Common myeloid progenitor, CD34-positive (primary cell): Measurements from ENCODE around the gene MTCH1.
"Not testable (repeated sequence)": the region's sequence is repeated elsewhere in the genome, so short reads cannot be mapped to it uniquely, and the experiment has no call there.

Experiments
- CTCF ChIA-PET: fragments of 350-600 bp; sonication (Branson Sonifier 250); formaldehyde crosslinking; loops from one replicate; lab custom pipeline; 2021; ENCODE audit warnings: antibody characterized with exemption; lab: Charles Lee
- POLR2A ChIA-PET: fragments of 350-600 bp; sonication (Branson Sonifier 250); formaldehyde crosslinking; loops from one replicate; lab custom pipeline; 2021; ENCODE audit warnings: antibody characterized with exemption; lab: Charles Lee
- DNase-seq, 3 donors: peaks; one replicate each; pipeline versions ENCODE4 v3.0.0 to v3.0.0-alpha.2; 2013
- H3K27ac ChIP-seq, 2 experiments: 1 replicate in 1 of 2; 2 replicates in 1 of 2; pipeline ENCODE4 v1.7.0; 2013; ENCODE audit warnings: inconsistent platforms in 2 of 2, low read length in 2 of 2, mild to moderate bottlenecking in 2 of 2, low read depth in 1 of 2, moderate library complexity in 1 of 2; ENCODE audit not compliant: severe bottlenecking in 2 of 2, insufficient read depth in 1 of 2, poor library complexity in 1 of 2
- H3K27me3 ChIP-seq, 5 experiments: replicated peaks in 2 of 5; 1 replicate in 3 of 5; 2 replicates in 2 of 5; pipeline versions ENCODE4 v1.6.1 to v1.7.0; 2013; ENCODE audit warnings: low read length in 4 of 5, mild to moderate bottlenecking in 2 of 5, moderate library complexity in 2 of 5, inconsistent platforms in 1 of 5; ENCODE audit not compliant: insufficient read depth in 5 of 5, control insufficient read depth in 4 of 5
- H3K36me3 ChIP-seq, 4 experiments: 1 replicate in 2 of 4; 2 replicates in 2 of 4; pipeline versions ENCODE4 v1.6.1 to v1.7.0; 2013; ENCODE audit warnings: low read length in 3 of 4, control low read depth in 1 of 4, mild to moderate bottlenecking in 1 of 4; ENCODE audit not compliant: control insufficient read depth in 4 of 4, insufficient read depth in 4 of 4
- H3K4me1 ChIP-seq, 4 experiments: 1 replicate in 3 of 4; 2 replicates in 1 of 4; pipeline versions ENCODE4 v1.6.1 to v1.7.1; 2013; ENCODE audit warnings: low read length in 3 of 4, mild to moderate bottlenecking in 3 of 4, control low read depth in 1 of 4, inconsistent platforms in 1 of 4, moderate library complexity in 1 of 4; ENCODE audit not compliant: control insufficient read depth in 4 of 4, insufficient read depth in 4 of 4; ENCODE audit errors: control extremely low read depth in 1 of 4
- H3K4me3 ChIP-seq, 7 experiments: 1 replicate in 4 of 7; 2 replicates in 3 of 7; pipeline versions ENCODE4 v1.5.1 to v1.7.0; 2013; ENCODE audit warnings: mild to moderate bottlenecking in 7 of 7, low read length in 6 of 7, moderate library complexity in 6 of 7, inconsistent platforms in 2 of 7, low read depth in 2 of 7, control low read depth in 1 of 7; ENCODE audit not compliant: insufficient read depth in 4 of 7, control insufficient read depth in 1 of 7; ENCODE audit errors: extremely low read depth in 1 of 7
- H3K9me3 ChIP-seq, 5 experiments: 1 replicate in 4 of 5; 2 replicates in 1 of 5; pipeline versions ENCODE4 v1.6.1 to v1.7.1; 2013; ENCODE audit warnings: low read length in 4 of 5, mild to moderate bottlenecking in 2 of 5, inconsistent platforms in 1 of 5, low read depth in 1 of 5, moderate library complexity in 1 of 5; ENCODE audit not compliant: control insufficient read depth in 4 of 5, insufficient read depth in 2 of 5; ENCODE audit errors: control extremely low read depth in 1 of 5
- WGBS: methylation state at CpG from one replicate; pipeline ENCODE4 v1.1.5; 2013; ENCODE audit not compliant: insufficient coverage; 5-methylcytosine and 5-hydroxymethylcytosine counted together

MTCH1 gene

GRCh38 chr6:36942329-36942728, 43.7 kb downstream of the MTCH1 start:
- DNase-seq, CTCF ChIA-PET, H3K9me3 ChIP-seq, H3K36me3 ChIP-seq, H3K27ac ChIP-seq, H3K4me3 ChIP-seq, POLR2A ChIA-PET, H3K4me1 ChIP-seq: not testable (repeated sequence)
- peaks cover 0 to 21% (median 4%) of the 10 kb centered on the region in 5 experiments for H3K27me3 ChIP-seq
- WGBS = no CpG with 5 or more reads among the region's 2 CpGs

DNA sequence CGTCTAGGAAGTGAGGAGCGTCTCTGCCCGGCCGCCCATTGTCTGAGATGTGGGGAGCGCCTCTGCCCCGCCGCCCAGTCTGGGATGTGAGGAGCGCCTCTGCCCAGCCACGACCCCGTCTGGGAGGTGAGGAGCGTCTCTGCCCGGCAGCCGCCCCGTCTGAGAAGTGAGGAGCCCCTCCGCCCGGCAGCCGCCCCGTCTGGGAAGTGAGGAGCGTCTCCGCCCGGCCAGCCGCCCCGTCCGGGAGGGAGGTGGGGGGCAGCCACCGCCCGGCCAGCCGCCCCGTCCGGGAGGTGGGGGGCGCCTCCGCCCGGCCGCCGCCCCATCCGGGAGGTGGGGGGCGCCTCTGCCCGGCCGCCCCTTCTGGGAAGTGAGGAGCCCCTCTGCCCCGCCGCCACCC, 44.4 kb downstream of the MTCH1 start:
- CTCF ChIA-PET, DNase-seq: not testable (repeated sequence)

DNA sequence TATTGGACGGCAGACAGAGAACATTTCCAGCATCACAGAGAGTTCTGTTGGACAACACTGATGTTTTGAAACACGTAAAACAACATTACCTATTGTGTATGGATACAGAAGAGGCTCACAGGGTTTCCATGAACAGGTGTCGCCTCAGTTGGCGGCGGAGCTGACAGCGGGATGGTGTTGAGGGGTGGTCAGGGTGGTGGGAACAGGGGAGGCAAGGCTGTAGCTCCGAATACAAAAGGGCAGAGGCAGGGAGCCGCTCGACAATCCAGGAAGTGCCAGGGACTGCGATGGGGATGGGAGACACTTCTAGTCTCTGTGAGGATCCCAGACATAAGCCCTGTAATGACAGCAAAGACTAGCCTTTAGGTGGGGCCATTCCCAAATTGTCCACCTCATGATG, 46.0 kb downstream of the MTCH1 start:
- Histone ChIP-seq H3K4me3 (no peak overlapping the region), H3K27me3 (peaks cover 0 to 19% (median 4%) of the 10 kb centered on the region in 5 experiments), H3K27ac (no peak overlapping the region), H3K4me1 (no peaks in the 10 kb centered on the region), H3K9me3 (no peaks in the 10 kb centered on the region), H3K36me3 (no peaks in the 10 kb centered on the region)
- no peak for DNase-seq
- WGBS = 94% methylated on average over 10 of the region's 10 CpGs
- POLR2A ChIA-PET = no interaction called here
- CTCF ChIA-PET = no interaction called here

More for the DNA sequence above, 44.4 kb downstream of the MTCH1 start:
- WGBS = 98% methylated on average over 5 of the region's 40 CpGs
- H3K27ac ChIP-seq, POLR2A ChIA-PET, H3K4me3 ChIP-seq, H3K36me3 ChIP-seq, H3K9me3 ChIP-seq, H3K4me1 ChIP-seq: not testable (repeated sequence)
- H3K27me3 ChIP-seq = peaks cover 0 to 23% (median 4%) of the 10 kb centered on the region in 5 experiments

DNA sequence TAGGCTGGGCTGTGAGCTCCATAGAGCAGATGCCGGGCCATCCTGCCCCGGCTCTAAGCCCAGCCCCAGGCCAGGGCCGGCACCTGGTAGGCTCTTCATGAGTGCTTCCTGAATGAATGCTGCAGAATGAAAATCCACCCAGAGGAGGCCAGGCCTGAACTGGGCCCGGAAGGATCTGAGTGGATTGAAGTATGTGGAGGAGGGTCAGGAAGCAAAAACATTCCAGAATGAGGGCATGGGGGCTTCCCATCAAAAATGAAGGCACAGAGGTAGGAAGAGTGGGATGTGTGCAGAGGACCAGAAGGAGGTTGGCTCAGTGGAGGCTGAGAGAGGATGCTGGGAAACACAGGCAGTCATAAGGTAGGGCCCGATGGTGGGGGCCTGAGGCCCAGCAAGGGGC, 47.0 kb downstream of the MTCH1 start:
- H3K4me3 ChIP-seq, H3K36me3 ChIP-seq, CTCF ChIA-PET, H3K27ac ChIP-seq, POLR2A ChIA-PET, H3K4me1 ChIP-seq, H3K9me3 ChIP-seq, DNase-seq: not testable (repeated sequence)
- H3K27me3 ChIP-seq = peaks cover 0 to 19% (median 4%) of the 10 kb centered on the region in 5 experiments
- WGBS = 100% methylated on average over 2 of the region's 5 CpGs

GRCh38 chr6:36938536-36938935, 47.5 kb downstream of the MTCH1 start:
- Histone ChIP-seq H3K4me3 (no peak overlapping the region), H3K9me3 (no peaks in the 10 kb centered on the region), H3K27me3 (peaks cover 0 to 19% (median 4%) of the 10 kb centered on the region in 5 experiments), H3K4me1 (no peaks in the 10 kb centered on the region), H3K27ac (no peak overlapping the region), H3K36me3 (no peaks in the 10 kb centered on the region)
- ChIA-PET POLR2A (no interaction called here), CTCF (no interaction called here)
- WGBS = 100% methylated on average over 4 of the region's 4 CpGs
- no peak for DNase-seq

DNA sequence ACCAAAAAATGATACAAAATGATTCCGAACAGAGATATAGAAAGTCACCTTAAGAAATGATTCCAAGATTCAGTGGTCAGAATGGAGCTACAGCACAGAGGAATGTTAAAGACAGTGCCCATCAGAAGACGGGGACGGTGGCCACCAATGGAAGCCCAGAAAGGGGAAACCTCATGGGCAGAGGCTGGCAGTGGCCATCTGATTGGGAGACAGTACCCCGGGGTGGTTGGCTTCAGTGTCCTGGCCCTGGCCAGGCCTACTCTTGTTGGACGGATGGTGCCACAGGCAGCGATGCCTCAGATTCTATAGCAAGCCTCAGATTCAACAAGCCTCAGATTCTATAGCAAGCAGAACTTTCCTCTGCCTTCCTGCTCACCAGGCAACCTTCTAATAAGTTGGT, 48.1 kb downstream of the MTCH1 start:
- Histone ChIP-seq H3K27ac (no peak overlapping the region), H3K27me3 (peaks cover 0 to 19% (median 4%) of the 10 kb centered on the region in 5 experiments), H3K9me3 (no peaks in the 10 kb centered on the region), H3K4me3 (no peak overlapping the region), H3K36me3 (no peaks in the 10 kb centered on the region), H3K4me1 (no peaks in the 10 kb centered on the region)
- CTCF ChIA-PET = interaction anchor here (0.8 to 1.6 kb wide), 4 partner anchors 16 to 53 kb away, joined by 3 read pairs; partner anchors contain the start of gene PI16
- 100% methylated on average over 6 of the region's 6 CpGs for WGBS
- POLR2A ChIA-PET = no interaction called here
- DNase-seq = no peak

- Histone ChIP-seq H3K4me1 (no peaks in the 10 kb centered on the region), H3K4me3 (no peak overlapping the region), H3K9me3 (no peaks in the 10 kb centered on the region), H3K27ac (no peak overlapping the region), H3K36me3 (no peaks in the 10 kb centered on the region), H3K27me3 (peaks cover 0 to 19% (median 4%) of the 10 kb centered on the region in 5 experiments)
- ChIA-PET CTCF (interaction anchor here (0.8 to 1.6 kb wide), 6 partner anchors 14 to 52 kb away, joined by 3 read pairs; partner anchors contain the start of gene PI16), POLR2A (no interaction called here)
- DNase-seq = no peak
- 98% methylated on average over 5 of the region's 5 CpGs for WGBS
Measured at GRCh38 chr6:36936824-36937223, 49.2 kb downstream of the MTCH1 start.
